ENCODE results near the gene C1orf21. TPM values are rescaled to one million over a fixed set of nuclear protein-coding genes. Genes with fewer than 3 reads are reported as not detected.

C1orf21 gene
- polyA plus RNA-seq, 1 experiment: 4.3 TPM

- H3K4me3 ChIP-seq (ENCODE audit: low read depth, low read length): no peak overlapping the region
- DNase-seq (ENCODE audit: low read depth): no peak
- 0 out of 2 replicates have a peak, but pooled peaks cover 2% of the 10 kb centered on the region for H3K27me3 ChIP-seq (ENCODE audit: control insufficient read depth, insufficient read depth, low read length)
- ChIA-PET POLR2A (no interaction called here), CTCF (no interaction called here)
- TF ChIP-seq CTCF (IDR thresholded peaks at IDR 0.05; ENCODE audit: insufficient read depth, low read depth, low read length): no peak
- no peaks in the 10 kb centered on the region for H3K36me3 ChIP-seq (ENCODE audit: control insufficient read depth, insufficient read depth, low read length)
These were observed 34.1 kb upstream of the C1orf21 start for GRCh38 chr1:184352776-184353175.

GRCh38 chr1:184354719-184355118 is 32.1 kb upstream of the C1orf21 start:
- POLR2A ChIA-PET: no interaction called here
- H3K36me3 ChIP-seq (ENCODE audit: control insufficient read depth, insufficient read depth, low read length): no peaks in the 10 kb centered on the region
- CTCF ChIA-PET: no interaction called here
- 0 out of 2 replicates have a peak, but pooled peaks cover 2% of the 10 kb centered on the region for H3K27me3 ChIP-seq (ENCODE audit: control insufficient read depth, insufficient read depth, low read length)
- no peak for TF ChIP-seq CTCF (IDR thresholded peaks at IDR 0.05; ENCODE audit: insufficient read depth, low read depth, low read length)
- no peak overlapping the region for H3K4me3 ChIP-seq (ENCODE audit: low read depth, low read length)
- no peak for DNase-seq (ENCODE audit: low read depth)

- no peak for TF ChIP-seq CTCF (IDR thresholded peaks at IDR 0.05; ENCODE audit: insufficient read depth, low read depth, low read length)
- CTCF ChIA-PET: no interaction called here
- Histone ChIP-seq H3K36me3 (ENCODE audit: control insufficient read depth, insufficient read depth, low read length) (no peaks in the 10 kb centered on the region), H3K27me3 (ENCODE audit: control insufficient read depth, insufficient read depth, low read length) (0 out of 2 replicates have a peak, but pooled peaks cover 3% of the 10 kb centered on the region), H3K4me3 (ENCODE audit: low read depth, low read length) (no peak overlapping the region)
- DNase-seq (ENCODE audit: low read depth): no peak
- POLR2A ChIA-PET: no interaction called here
These were observed 29.9 kb upstream of the C1orf21 start for GRCh38 chr1:184356891-184357290.

- ChIA-PET CTCF (no interaction called here), POLR2A (no interaction called here)
- DNase-seq (ENCODE audit: low read depth): no peak
- TF ChIP-seq CTCF (IDR thresholded peaks at IDR 0.05; ENCODE audit: insufficient read depth, low read depth, low read length): no peak
- 0 out of 2 replicates have a peak, but pooled peaks cover 3% of the 10 kb centered on the region for H3K27me3 ChIP-seq (ENCODE audit: control insufficient read depth, insufficient read depth, low read length)
- no peaks in the 10 kb centered on the region for H3K36me3 ChIP-seq (ENCODE audit: control insufficient read depth, insufficient read depth, low read length)
- no peak overlapping the region for H3K4me3 ChIP-seq (ENCODE audit: low read depth, low read length)
These were observed 28.6 kb upstream of the C1orf21 start for GRCh38 chr1:184358256-184358655.

GRCh38 chr1:184359909-184360308 is 26.9 kb upstream of the C1orf21 start:
- CTCF ChIA-PET: interaction anchor here (1.3 kb wide), 1 partner anchor 304 kb away, joined by 3 read pairs; no protein-coding TSS in a partner anchor
- no peak for DNase-seq (ENCODE audit: low read depth)
- POLR2A ChIA-PET: no interaction called here
- H3K27me3 ChIP-seq (ENCODE audit: control insufficient read depth, insufficient read depth, low read length): 0 out of 2 replicates have a peak, but pooled peaks cover 2% of the 10 kb centered on the region
- H3K36me3 ChIP-seq (ENCODE audit: control insufficient read depth, insufficient read depth, low read length): no peaks in the 10 kb centered on the region
- no peak for TF ChIP-seq CTCF (IDR thresholded peaks at IDR 0.05; ENCODE audit: insufficient read depth, low read depth, low read length)
- no peak overlapping the region for H3K4me3 ChIP-seq (ENCODE audit: low read depth, low read length)

Measured in BJ (cell line).